Measurements from ENCODE around the gene PLAAT4.

The PLAAT4 gene

GRCh38 chr11:63491636-63492372 is 44.8 kb upstream of the PLAAT4 start:
- TF ChIP-seq EP300 (IDR thresholded peaks at IDR 0.05; ENCODE audit: borderline replicate concordance) (no peak), ZBTB7A (IDR thresholded peaks at IDR 0.05; ENCODE audit: low read depth) (no peak), TEAD4 (IDR thresholded peaks at IDR 0.05) (no peak), RAD21 (IDR thresholded peaks at IDR 0.05; ENCODE audit: low read depth) (no peak), YY1 (IDR thresholded peaks at IDR 0.05; ENCODE audit: low read depth) (no peak), CREB1 (IDR thresholded peaks at IDR 0.05; ENCODE audit: low read depth) (no peak), TAF1 (IDR thresholded peaks at IDR 0.05; ENCODE audit: low read depth) (no peak), EGR1 (IDR thresholded peaks at IDR 0.05) (no peak), USF1 (IDR thresholded peaks at IDR 0.05) (no peak), FOXM1 (IDR thresholded peaks at IDR 0.05; ENCODE audit: borderline replicate concordance, low read depth) (no peak), CEBPB (IDR thresholded peaks at IDR 0.05) (no peak), TCF12 (IDR thresholded peaks at IDR 0.05; ENCODE audit: low read depth) (no peak), NFIC (IDR thresholded peaks at IDR 0.05) (no peak)
- TF ChIP-seq, protein P1, sequence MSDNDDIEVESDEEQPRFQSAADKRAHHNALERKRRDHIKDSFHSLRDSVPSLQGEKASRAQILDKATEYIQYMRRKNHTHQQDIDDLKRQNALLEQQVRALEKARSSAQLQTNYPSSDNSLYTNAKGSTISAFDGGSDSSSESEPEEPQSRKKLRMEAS (IDR thresholded peaks at IDR 0.05) = no peak
- TF ChIP-seq, protein P2, sequence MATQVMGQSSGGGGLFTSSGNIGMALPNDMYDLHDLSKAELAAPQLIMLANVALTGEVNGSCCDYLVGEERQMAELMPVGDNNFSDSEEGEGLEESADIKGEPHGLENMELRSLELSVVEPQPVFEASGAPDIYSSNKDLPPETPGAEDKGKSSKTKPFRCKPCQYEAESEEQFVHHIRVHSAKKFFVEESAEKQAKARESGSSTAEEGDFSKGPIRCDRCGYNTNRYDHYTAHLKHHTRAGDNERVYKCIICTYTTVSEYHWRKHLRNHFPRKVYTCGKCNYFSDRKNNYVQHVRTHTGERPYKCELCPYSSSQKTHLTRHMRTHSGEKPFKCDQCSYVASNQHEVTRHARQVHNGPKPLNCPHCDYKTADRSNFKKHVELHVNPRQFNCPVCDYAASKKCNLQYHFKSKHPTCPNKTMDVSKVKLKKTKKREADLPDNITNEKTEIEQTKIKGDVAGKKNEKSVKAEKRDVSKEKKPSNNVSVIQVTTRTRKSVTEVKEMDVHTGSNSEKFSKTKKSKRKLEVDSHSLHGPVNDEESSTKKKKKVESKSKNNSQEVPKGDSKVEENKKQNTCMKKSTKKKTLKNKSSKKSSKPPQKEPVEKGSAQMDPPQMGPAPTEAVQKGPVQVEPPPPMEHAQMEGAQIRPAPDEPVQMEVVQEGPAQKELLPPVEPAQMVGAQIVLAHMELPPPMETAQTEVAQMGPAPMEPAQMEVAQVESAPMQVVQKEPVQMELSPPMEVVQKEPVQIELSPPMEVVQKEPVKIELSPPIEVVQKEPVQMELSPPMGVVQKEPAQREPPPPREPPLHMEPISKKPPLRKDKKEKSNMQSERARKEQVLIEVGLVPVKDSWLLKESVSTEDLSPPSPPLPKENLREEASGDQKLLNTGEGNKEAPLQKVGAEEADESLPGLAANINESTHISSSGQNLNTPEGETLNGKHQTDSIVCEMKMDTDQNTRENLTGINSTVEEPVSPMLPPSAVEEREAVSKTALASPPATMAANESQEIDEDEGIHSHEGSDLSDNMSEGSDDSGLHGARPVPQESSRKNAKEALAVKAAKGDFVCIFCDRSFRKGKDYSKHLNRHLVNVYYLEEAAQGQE (IDR thresholded peaks at IDR 0.05; ENCODE audit: low read depth) = no peak

GRCh38 chr11:63492441-63492840 is 44.2 kb upstream of the PLAAT4 start:
- no peak for TF ChIP-seq YY1 (IDR thresholded peaks at IDR 0.05; ENCODE audit: low read depth)
- TF ChIP-seq EGR1 (IDR thresholded peaks at IDR 0.05) = no peak
- no peak for TF ChIP-seq FOXM1 (IDR thresholded peaks at IDR 0.05; ENCODE audit: borderline replicate concordance, low read depth)
- TF ChIP-seq EP300 (IDR thresholded peaks at IDR 0.05; ENCODE audit: borderline replicate concordance) = no peak
- no peak for TF ChIP-seq TCF12 (IDR thresholded peaks at IDR 0.05; ENCODE audit: low read depth)
- no peak for TF ChIP-seq CREB1 (IDR thresholded peaks at IDR 0.05; ENCODE audit: low read depth)
- TF ChIP-seq TAF1 (IDR thresholded peaks at IDR 0.05; ENCODE audit: low read depth) = no peak

DNA sequence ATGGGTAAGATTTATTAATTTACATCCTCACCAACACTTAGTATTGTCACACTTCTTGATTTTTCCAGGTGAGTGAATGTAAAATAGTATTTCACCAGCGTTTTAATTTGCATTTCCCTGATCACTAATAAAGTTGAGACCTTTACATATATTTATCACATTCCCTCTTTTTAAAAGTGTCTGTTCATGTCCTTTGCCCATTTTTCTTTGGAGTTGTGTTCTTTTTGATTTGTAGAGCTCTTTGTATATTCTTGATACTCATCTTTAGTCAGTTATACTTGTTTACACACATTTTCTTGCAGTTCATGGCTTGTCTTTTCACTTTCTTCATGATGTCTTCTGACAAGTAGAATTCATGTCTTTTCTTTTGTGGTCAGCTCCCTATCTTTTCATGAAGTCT is 43.5 kb upstream of the PLAAT4 start:
- TF ChIP-seq FOXM1 (IDR thresholded peaks at IDR 0.05; ENCODE audit: borderline replicate concordance, low read depth) (no peak), CEBPB (IDR thresholded peaks at IDR 0.05) (no peak), EP300 (IDR thresholded peaks at IDR 0.05; ENCODE audit: borderline replicate concordance) (no peak), TCF12 (IDR thresholded peaks at IDR 0.05; ENCODE audit: low read depth) (no peak), YY1 (IDR thresholded peaks at IDR 0.05; ENCODE audit: low read depth) (no peak), TAF1 (IDR thresholded peaks at IDR 0.05; ENCODE audit: low read depth) (no peak), TEAD4 (IDR thresholded peaks at IDR 0.05) (no peak), NFIC (IDR thresholded peaks at IDR 0.05) (no peak), USF1 (IDR thresholded peaks at IDR 0.05) (no peak), CREB1 (IDR thresholded peaks at IDR 0.05; ENCODE audit: low read depth) (no peak), ZBTB7A (IDR thresholded peaks at IDR 0.05; ENCODE audit: low read depth) (no peak), EGR1 (IDR thresholded peaks at IDR 0.05) (no peak), RAD21 (IDR thresholded peaks at IDR 0.05; ENCODE audit: low read depth) (no peak)
- TF ChIP-seq, protein P2 (IDR thresholded peaks at IDR 0.05; ENCODE audit: low read depth) = no peak
- TF ChIP-seq, protein P1 (IDR thresholded peaks at IDR 0.05) = no peak

DNA sequence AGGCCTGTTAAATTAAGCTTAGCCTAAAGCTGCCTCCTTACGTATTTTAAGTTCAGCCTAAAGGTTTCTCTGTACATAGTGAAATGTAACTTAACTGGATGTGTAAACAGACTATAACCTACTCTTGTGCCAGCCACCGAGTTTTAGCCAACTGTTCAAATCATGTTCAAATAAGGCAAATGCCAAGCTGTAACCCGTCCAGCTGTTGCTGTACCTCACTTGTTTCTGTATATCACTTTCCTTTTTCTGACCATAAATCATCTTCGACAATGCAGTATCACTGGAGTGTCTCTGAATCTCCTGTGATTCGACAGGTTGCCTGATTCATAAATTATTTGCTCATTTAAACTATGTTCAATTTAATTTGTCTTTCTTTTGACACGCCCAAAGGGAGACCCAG is 41.6 kb upstream of the PLAAT4 start:
- TF ChIP-seq EP300 (IDR thresholded peaks at IDR 0.05; ENCODE audit: borderline replicate concordance) = no peak
- no peak for TF ChIP-seq CEBPB (IDR thresholded peaks at IDR 0.05)
- no peak for TF ChIP-seq TAF1 (IDR thresholded peaks at IDR 0.05; ENCODE audit: low read depth)
- no peak for TF ChIP-seq TCF12 (IDR thresholded peaks at IDR 0.05; ENCODE audit: low read depth)
- no peak for TF ChIP-seq NFIC (IDR thresholded peaks at IDR 0.05)

DNA sequence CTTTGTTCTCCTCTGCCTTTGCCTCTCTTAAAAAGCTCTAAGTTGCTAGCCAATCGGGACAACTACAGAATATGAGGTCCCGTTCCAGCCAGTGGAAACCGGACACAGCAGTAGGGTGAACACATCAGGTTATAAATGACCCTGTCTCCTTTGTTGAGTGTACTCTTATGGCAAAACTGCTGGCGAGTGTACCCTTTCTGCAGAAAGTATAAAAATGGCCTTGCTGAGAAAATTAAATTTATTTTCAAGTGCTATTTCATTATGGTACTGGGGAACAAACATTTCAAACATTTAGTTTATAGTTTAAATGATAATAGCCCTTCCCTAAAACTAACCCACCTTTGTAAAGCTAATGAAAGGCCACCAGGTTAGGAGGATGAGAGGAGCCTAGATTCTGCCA is 36.7 kb upstream of the PLAAT4 start:
- TF ChIP-seq NFIC (IDR thresholded peaks at IDR 0.05) = no peak
- TF ChIP-seq CREB1 (IDR thresholded peaks at IDR 0.05; ENCODE audit: low read depth) = no peak
- TF ChIP-seq EP300 (IDR thresholded peaks at IDR 0.05; ENCODE audit: borderline replicate concordance) = no peak
- TF ChIP-seq, protein P2 (IDR thresholded peaks at IDR 0.05; ENCODE audit: low read depth) = no peak
- TF ChIP-seq TCF12 (IDR thresholded peaks at IDR 0.05; ENCODE audit: low read depth) = no peak
- TF ChIP-seq, protein P1 (IDR thresholded peaks at IDR 0.05) = no peak
- TF ChIP-seq ZBTB7A (IDR thresholded peaks at IDR 0.05; ENCODE audit: low read depth) = no peak
- no peak for TF ChIP-seq CEBPB (IDR thresholded peaks at IDR 0.05)
- no peak for TF ChIP-seq FOXM1 (IDR thresholded peaks at IDR 0.05; ENCODE audit: borderline replicate concordance, low read depth)
- no peak for TF ChIP-seq USF1 (IDR thresholded peaks at IDR 0.05)
- no peak for TF ChIP-seq RAD21 (IDR thresholded peaks at IDR 0.05; ENCODE audit: low read depth)
- TF ChIP-seq EGR1 (IDR thresholded peaks at IDR 0.05) = no peak
- TF ChIP-seq TEAD4 (IDR thresholded peaks at IDR 0.05) = no peak
- no peak for TF ChIP-seq YY1 (IDR thresholded peaks at IDR 0.05; ENCODE audit: low read depth)
- TF ChIP-seq TAF1 (IDR thresholded peaks at IDR 0.05; ENCODE audit: low read depth) = no peak

Data from Ishikawa (cell line).